K562 (cell line): Measurements from ENCODE around the gene POC1B. TPM values are rescaled to one million over a fixed set of nuclear protein-coding genes. Genes with fewer than 3 reads are reported as not detected.

Experiments used
- ARNT ChIP-seq, 2 experiments: fragments of 450-650 bp; IDR thresholded peaks; 2 replicates each; pipeline ENCODE4 v1.6.1; 2016; ENCODE audit warnings: mild to moderate bottlenecking in 1 of 2
- ATF7 ChIP-seq: fragments of 450-650 bp; IDR thresholded peaks from 2 replicates; pipeline ENCODE4 v1.7.1; 2014; ENCODE audit warnings: mild to moderate bottlenecking, moderate library complexity
- BRD9 ChIP-seq: fragments of 450-650 bp; IDR thresholded peaks from 2 replicates; pipeline ENCODE4 v1.6.1; 2018; ENCODE audit warnings: low read depth; ENCODE audit not compliant: partially characterized antibody
- CBX5 ChIP-seq: IDR thresholded peaks from 2 replicates; pipeline ENCODE4 v1.6.1; 2014; ENCODE audit warnings: low read depth, borderline replicate concordance
- HDAC2 ChIP-seq: fragments of 450-650 bp; IDR thresholded peaks from 2 replicates; pipeline ENCODE4 v1.6.1; 2016; ENCODE audit warnings: mild to moderate bottlenecking
- MTA3 ChIP-seq: fragments of 450-650 bp; formaldehyde crosslinking; IDR thresholded peaks from 2 replicates; pipeline ENCODE4 v1.6.1; 2017; ENCODE audit warnings: mild to moderate bottlenecking, borderline replicate concordance
- NFRKB ChIP-seq: fragments of 450-650 bp; IDR thresholded peaks from 2 replicates; pipeline ENCODE4 v1.6.1; 2016; ENCODE audit warnings: low read depth
- NR2C2 ChIP-seq, 2 experiments: fragments of 200-800 bp in 1 of 2; sonication (Bioruptor generic) in 1 of 2; sonication (generic) in 1 of 2; formaldehyde crosslinking in 1 of 2; IDR thresholded peaks; 2 replicates each; pipeline versions ENCODE4 v1.6.1 to v1.8.0; 2016 to 2022; ENCODE audit warnings: mild to moderate bottlenecking in 1 of 2, missing compliant biosample characterization in 1 of 2, missing genetic modification characterization in 1 of 2, missing genetic modification reagents in 1 of 2
- ZEB2 ChIP-seq: fragments of 450-650 bp; IDR thresholded peaks from 2 replicates; pipeline ENCODE4 v1.6.1; 2016
- ZNF282 ChIP-seq: sonication (generic); formaldehyde crosslinking; IDR thresholded peaks from 2 replicates; pipeline ENCODE4 v1.8.1; 2023; ENCODE audit warnings: missing genetic modification reagents
- ZNF766 ChIP-seq: fragments of 200-800 bp; sonication (Bioruptor generic); conservative IDR thresholded peaks from 2 replicates; pipeline ENCODE4 v1.6.1; 2016; ENCODE audit warnings: missing genetic modification characterization, missing compliant biosample characterization
- polyA plus RNA-seq, 8 experiments: library from polyadenylated mRNA; depleted of rRNA in 4 of 8; stranded (reverse) in 5 of 8; unstranded in 3 of 8; fragments of >200 nt; fragmentation: Nextera tagmentation in 2 of 8; fragmentation: Illumina TruSeq in 1 of 8; extraction: Ambion mirVana in 2 of 8; extraction: Trizol in 1 of 8; gene quantifications; 2 replicates each; pipeline versions ENCODE4 v1.2.1 to v1.2.3, GENCODE V29; 2011 to 2014; ENCODE audit warnings: inconsistent platforms in 1 of 8, missing spikeins in 1 of 8
- total RNA-seq, 7 experiments: library from RNA; depleted of rRNA in 6 of 7; stranded (reverse); fragments of >200 nt in 6 of 7; fragmentation: Illumina TruSeq in 2 of 7; extraction: Trizol in 2 of 7; gene quantifications; 2 replicates each; pipeline versions ENCODE4 v1.2.1 to v1.2.3, GENCODE V29; 2011 to 2021; ENCODE audit warnings: low replicate concordance in 1 of 7
- TF ChIP-seq, protein P1 (sequence below), 2 experiments: IDR thresholded peaks; 2 replicates each; pipeline ENCODE4 v1.6.1; 2012; ENCODE audit warnings: improper control_type of control experiment in 2 of 2, low read depth in 2 of 2, low read length in 2 of 2, borderline replicate concordance in 1 of 2
- TF ChIP-seq, protein P2 (sequence below): fragments of 450-650 bp; IDR thresholded peaks from 2 replicates; pipeline ENCODE4 v1.6.1; 2018; ENCODE audit not compliant: partially characterized antibody
- TF ChIP-seq, protein P3 (sequence below), 2 experiments: fragments of 450-650 bp; IDR thresholded peaks; 2 replicates each; pipeline ENCODE4 v1.6.1; 2018; ENCODE audit warnings: mild to moderate bottlenecking in 2 of 2, low read depth in 1 of 2; ENCODE audit not compliant: partially characterized antibody in 2 of 2
- TF ChIP-seq, protein P4 (sequence below): fragments of 150-350 bp; conservative IDR thresholded peaks from 2 replicates; pipeline ENCODE4 v1.6.1; 2014; ENCODE audit warnings: low read length

The POC1B gene
- total and polyA plus RNA-seq, 9 of the 15 experiments (the other 6 are each of a cell fraction or from before 2014, with no cell fraction given): 4.5 to 16.1 (median 10.4) TPM

DNA sequence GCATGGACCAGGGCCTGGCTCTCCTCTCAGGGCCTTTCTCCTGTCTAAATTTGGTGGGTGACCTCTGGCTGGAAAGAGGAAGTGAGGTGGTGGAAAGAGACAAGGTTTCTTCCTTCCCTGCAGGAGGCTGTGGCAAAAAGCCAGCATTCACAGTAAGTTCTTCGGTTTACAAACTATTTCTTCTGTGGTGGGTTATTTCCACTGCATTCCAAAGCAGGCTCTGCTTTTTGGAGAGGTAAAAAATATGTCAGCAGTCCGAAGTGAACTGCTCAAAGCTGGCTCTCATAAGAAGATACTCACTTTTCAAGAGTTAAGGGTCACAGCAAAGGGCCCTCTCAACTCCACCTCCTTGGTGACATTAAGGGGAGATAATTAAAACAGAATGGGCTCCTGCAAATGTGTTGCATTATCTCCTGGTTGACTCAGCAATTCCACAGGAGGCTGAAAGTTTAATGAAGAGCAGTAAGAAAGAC is 48.9 kb upstream of the POC1B start (continued):
- TF ChIP-seq, protein P1, sequence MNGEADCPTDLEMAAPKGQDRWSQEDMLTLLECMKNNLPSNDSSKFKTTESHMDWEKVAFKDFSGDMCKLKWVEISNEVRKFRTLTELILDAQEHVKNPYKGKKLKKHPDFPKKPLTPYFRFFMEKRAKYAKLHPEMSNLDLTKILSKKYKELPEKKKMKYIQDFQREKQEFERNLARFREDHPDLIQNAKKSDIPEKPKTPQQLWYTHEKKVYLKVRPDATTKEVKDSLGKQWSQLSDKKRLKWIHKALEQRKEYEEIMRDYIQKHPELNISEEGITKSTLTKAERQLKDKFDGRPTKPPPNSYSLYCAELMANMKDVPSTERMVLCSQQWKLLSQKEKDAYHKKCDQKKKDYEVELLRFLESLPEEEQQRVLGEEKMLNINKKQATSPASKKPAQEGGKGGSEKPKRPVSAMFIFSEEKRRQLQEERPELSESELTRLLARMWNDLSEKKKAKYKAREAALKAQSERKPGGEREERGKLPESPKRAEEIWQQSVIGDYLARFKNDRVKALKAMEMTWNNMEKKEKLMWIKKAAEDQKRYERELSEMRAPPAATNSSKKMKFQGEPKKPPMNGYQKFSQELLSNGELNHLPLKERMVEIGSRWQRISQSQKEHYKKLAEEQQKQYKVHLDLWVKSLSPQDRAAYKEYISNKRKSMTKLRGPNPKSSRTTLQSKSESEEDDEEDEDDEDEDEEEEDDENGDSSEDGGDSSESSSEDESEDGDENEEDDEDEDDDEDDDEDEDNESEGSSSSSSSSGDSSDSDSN (IDR thresholded peaks at IDR 0.05; ENCODE audit: borderline replicate concordance in 1 of 2, low read depth in 2 of 2, low read length in 2 of 2): no peak
- TF ChIP-seq, protein P2, sequence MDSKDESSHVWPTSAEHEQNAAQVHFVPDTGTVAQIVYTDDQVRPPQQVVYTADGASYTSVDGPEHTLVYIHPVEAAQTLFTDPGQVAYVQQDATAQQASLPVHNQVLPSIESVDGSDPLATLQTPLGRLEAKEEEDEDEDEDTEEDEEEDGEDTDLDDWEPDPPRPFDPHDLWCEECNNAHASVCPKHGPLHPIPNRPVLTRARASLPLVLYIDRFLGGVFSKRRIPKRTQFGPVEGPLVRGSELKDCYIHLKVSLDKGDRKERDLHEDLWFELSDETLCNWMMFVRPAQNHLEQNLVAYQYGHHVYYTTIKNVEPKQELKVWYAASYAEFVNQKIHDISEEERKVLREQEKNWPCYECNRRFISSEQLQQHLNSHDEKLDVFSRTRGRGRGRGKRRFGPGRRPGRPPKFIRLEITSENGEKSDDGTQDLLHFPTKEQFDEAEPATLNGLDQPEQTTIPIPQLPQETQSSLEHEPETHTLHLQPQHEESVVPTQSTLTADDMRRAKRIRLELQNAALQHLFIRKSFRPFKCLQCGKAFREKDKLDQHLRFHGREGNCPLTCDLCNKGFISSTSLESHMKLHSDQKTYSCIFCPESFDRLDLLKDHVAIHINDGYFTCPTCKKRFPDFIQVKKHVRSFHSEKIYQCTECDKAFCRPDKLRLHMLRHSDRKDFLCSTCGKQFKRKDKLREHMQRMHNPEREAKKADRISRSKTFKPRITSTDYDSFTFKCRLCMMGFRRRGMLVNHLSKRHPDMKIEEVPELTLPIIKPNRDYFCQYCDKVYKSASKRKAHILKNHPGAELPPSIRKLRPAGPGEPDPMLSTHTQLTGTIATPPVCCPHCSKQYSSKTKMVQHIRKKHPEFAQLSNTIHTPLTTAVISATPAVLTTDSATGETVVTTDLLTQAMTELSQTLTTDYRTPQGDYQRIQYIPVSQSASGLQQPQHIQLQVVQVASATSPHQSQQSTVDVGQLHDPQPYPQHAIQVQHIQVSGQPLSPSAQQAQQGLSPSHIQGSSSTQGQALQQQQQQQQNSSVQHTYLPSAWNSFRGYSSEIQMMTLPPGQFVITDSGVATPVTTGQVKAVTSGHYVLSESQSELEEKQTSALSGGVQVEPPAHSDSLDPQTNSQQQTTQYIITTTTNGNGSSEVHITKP: peak; percentile 11
- TF ChIP-seq ZEB2 (0 out of 2 replicates have a peak, but pooled peaks have one; percentile 39), MTA3 (peak; percentile 84), CBX5 (no peak), HDAC2 (peak; percentile 82; the same call in 1 of the 2 replicates), BRD9 (peak; percentile 63), ZNF282 (CRISPR knock-in tag) (no peak), ARNT (IDR thresholded peaks at IDR 0.05) (peak; percentile 15 to 51; a peak in 1 of 4 replicates), NFRKB (peak; percentile 47; the same call in 1 of the 2 replicates), NR2C2 (CRISPR knock-in tag; IDR thresholded peaks at IDR 0.05) (no peak), NR2C2 (tag; IDR thresholded peaks at IDR 0.05) (peak; percentile 94), ZNF766 (CRISPR knock-in tag) (peak; percentile 86), ATF7 (peak; percentile 64; the same call in 1 of the 2 replicates)
- TF ChIP-seq, protein P3, sequence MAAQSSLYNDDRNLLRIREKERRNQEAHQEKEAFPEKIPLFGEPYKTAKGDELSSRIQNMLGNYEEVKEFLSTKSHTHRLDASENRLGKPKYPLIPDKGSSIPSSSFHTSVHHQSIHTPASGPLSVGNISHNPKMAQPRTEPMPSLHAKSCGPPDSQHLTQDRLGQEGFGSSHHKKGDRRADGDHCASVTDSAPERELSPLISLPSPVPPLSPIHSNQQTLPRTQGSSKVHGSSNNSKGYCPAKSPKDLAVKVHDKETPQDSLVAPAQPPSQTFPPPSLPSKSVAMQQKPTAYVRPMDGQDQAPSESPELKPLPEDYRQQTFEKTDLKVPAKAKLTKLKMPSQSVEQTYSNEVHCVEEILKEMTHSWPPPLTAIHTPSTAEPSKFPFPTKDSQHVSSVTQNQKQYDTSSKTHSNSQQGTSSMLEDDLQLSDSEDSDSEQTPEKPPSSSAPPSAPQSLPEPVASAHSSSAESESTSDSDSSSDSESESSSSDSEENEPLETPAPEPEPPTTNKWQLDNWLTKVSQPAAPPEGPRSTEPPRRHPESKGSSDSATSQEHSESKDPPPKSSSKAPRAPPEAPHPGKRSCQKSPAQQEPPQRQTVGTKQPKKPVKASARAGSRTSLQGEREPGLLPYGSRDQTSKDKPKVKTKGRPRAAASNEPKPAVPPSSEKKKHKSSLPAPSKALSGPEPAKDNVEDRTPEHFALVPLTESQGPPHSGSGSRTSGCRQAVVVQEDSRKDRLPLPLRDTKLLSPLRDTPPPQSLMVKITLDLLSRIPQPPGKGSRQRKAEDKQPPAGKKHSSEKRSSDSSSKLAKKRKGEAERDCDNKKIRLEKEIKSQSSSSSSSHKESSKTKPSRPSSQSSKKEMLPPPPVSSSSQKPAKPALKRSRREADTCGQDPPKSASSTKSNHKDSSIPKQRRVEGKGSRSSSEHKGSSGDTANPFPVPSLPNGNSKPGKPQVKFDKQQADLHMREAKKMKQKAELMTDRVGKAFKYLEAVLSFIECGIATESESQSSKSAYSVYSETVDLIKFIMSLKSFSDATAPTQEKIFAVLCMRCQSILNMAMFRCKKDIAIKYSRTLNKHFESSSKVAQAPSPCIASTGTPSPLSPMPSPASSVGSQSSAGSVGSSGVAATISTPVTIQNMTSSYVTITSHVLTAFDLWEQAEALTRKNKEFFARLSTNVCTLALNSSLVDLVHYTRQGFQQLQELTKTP (IDR thresholded peaks at IDR 0.05; ENCODE audit: low read depth in 1 of 2, partially characterized antibody in 2 of 2): peak in 1 of 2 experiments; percentile 68
- TF ChIP-seq, protein P4, sequence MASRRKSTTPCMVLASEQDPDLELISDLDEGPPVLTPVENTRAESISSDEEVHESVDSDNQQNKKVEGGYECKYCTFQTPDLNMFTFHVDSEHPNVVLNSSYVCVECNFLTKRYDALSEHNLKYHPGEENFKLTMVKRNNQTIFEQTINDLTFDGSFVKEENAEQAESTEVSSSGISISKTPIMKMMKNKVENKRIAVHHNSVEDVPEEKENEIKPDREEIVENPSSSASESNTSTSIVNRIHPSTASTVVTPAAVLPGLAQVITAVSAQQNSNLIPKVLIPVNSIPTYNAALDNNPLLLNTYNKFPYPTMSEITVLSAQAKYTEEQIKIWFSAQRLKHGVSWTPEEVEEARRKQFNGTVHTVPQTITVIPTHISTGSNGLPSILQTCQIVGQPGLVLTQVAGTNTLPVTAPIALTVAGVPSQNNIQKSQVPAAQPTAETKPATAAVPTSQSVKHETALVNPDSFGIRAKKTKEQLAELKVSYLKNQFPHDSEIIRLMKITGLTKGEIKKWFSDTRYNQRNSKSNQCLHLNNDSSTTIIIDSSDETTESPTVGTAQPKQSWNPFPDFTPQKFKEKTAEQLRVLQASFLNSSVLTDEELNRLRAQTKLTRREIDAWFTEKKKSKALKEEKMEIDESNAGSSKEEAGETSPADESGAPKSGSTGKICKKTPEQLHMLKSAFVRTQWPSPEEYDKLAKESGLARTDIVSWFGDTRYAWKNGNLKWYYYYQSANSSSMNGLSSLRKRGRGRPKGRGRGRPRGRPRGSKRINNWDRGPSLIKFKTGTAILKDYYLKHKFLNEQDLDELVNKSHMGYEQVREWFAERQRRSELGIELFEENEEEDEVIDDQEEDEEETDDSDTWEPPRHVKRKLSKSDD: no peak
